Stimulated activated CD4-positive, alpha-beta T cell treated with anti-CD3 and anti-CD28 coated beads, TNF-alpha, amount 100 ng/mL, for 1 hour (primary cell): Measurements from ENCODE around the gene UBA7.
"Not testable (repeated sequence)": the region's sequence is repeated elsewhere in the genome, so short reads cannot be mapped to it uniquely, and the experiment has no call there.

ENCODE experiments used
- DNase-seq, 3 donors: peaks; one replicate each; pipeline ENCODE4 v3.0.0-alpha.2; 2020; ENCODE audit warnings: low read depth in 3 of 3, low spot score in 1 of 3

UBA7 gene, protein sequence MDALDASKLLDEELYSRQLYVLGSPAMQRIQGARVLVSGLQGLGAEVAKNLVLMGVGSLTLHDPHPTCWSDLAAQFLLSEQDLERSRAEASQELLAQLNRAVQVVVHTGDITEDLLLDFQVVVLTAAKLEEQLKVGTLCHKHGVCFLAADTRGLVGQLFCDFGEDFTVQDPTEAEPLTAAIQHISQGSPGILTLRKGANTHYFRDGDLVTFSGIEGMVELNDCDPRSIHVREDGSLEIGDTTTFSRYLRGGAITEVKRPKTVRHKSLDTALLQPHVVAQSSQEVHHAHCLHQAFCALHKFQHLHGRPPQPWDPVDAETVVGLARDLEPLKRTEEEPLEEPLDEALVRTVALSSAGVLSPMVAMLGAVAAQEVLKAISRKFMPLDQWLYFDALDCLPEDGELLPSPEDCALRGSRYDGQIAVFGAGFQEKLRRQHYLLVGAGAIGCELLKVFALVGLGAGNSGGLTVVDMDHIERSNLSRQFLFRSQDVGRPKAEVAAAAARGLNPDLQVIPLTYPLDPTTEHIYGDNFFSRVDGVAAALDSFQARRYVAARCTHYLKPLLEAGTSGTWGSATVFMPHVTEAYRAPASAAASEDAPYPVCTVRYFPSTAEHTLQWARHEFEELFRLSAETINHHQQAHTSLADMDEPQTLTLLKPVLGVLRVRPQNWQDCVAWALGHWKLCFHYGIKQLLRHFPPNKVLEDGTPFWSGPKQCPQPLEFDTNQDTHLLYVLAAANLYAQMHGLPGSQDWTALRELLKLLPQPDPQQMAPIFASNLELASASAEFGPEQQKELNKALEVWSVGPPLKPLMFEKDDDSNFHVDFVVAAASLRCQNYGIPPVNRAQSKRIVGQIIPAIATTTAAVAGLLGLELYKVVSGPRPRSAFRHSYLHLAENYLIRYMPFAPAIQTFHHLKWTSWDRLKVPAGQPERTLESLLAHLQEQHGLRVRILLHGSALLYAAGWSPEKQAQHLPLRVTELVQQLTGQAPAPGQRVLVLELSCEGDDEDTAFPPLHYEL

DNA sequence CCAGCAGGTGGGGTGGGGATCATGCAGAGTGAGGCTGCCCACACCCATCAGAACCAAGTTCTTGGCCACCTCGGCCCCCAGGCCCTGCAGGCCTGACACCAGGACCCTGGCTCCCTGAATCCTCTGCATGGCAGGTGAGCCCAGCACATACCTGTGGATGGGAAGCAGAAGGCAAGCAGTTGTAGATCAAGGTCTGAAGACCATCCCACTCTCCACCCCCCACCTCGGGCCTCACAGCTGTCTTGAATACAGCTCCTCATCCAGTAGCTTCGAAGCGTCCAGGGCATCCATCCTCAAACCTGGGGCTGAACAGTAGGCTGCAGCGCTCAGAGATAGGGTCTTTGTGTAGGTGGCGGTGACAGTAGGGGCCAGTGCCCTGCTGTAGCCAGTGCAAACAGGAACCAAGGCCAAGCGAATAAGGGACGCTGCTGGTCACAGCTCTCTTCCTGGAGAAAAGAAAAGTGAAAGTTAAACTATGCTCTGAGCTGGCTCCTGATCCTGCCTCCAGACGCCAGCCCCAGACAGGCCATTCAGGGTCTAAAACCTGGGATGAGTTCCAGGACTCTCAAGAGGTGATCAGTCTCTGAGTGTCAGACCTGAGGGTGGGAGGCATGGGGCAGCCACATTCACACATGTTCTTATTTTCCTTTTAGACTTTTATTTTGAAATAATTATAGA is at the start of gene UBA7:
Gene UBA7 (minus strand): TSS at position 457 of the 678 bp plus-strand sequence. CDS start 166 bp downstream, at position 291.
- DNase-seq, result no peak

GRCh38 chr3:49859576-49860305 is 46.0 kb upstream of the UBA7 start:
- DNase-seq, result no peak

DNA sequence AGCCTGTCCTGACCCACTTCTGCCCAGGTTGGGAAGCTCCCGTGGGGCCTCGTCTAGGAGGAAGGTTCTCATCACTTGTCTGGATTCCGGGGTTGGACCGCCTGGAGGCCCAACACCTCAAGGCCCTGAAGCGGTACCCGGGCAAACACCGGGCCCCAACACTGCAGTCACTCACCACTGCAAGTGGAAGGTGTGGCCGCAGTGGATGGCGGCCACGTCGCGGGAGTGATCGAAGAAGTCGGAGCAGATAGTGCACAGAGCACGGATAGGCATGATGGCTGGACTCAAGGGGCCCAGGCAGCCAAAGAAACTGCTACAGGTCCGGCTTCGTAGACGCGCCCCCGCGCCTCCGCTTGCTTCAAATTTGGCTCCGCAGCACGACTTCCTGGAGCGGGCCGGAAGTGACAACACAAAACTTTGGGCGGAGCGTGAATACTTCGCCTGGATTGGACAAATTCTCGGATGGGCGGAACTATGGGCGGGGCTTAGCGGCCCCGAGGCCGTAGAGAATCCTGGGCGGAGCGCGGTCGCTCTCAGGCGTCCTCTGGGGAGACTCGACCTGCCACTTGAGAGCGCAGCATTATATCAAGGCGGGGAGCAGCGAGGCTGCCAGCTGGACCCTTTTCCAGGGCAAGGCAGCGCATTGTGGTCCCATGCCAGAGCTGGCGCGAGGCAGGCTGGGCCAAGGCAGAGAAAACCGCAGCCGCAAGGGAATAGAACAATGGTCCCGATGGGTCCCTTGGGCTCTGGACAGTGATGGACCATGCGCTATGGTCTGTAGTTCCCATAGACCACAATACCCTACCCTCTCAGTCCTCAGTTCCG is 42.6 kb upstream of the UBA7 start, which contains the start of gene TRAIP:
Gene TRAIP (minus strand): TSS at position 384 of the 825 bp plus-strand sequence. CDS start 111 bp downstream, at position 273.
- peak; percentile 80 to 91 (median 87) for DNase-seq

DNA sequence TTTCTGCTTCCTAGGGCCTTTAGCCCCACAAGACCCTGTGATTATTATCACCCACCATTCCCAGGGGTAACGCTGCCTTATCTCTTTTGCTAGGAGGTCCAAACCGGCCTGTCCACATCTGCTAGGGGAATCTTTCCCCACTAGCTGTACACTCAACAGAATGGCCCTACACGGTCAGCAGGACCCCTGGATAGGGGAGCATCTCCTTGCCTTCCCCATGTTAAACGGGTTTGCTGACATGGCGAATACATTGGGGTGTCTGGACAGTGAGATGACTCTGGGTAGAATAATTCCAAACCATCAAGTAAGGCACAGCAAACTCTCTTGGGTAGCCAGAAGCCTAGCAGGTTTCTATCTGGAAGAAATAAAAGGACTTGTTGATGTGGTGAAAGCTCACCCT is 41.9 kb upstream of the UBA7 start:
- DNase-seq, result no peak

DNA sequence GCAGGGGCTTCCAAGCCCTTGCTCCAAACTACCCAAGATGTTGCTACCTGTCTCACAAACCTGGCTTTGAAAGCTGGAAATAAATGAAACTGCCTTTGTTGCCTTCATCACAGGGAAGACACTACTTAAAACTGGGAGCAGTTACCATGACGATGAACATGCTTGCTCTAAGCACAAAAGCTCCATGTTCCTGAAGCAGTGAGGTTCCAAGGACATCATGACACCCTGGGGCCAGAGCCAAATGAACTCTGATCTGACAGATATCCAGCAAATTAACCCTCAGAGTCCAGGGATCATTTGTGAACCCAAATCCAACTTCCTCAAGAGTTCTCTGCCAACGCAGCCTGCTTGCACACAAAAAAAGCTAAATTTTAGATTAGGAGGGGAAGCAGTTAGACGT is 31.9 kb upstream of the UBA7 start:
- no peak for DNase-seq

DNA sequence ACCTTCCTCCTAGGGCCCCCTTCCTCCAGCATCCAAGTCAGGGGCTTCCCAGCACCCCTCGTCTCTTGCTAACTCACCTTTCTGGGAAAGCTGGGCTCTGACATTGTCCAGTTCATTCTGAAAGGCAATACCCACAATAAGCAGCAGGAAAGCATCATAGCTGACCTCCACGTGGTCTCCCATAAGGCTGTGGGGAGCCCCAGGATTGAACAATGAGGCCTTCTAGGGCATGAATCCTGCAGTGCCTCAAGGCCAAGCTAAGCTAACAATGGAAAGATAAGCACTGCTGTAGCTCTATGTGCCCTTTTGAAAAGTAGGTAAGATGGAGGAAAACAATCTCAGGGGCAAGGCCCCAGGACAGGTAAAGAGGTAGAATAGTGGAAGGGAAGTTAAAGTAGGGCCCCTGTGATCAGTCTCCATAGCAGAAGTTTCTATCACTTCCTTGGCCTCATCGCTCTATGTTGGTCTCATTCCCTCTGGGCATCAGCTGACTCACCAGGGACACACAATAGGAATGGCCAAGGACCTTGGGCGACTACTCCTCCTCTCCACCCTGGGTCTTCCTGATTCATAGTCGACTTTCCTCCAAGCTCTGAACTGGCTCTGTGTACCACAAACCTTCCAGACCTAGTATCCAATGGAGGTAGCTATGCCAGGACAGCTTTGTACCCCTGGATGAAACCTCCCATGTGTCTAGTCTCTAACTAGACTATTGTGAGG is 30.9 kb upstream of the UBA7 start:
- no peak for DNase-seq

DNA sequence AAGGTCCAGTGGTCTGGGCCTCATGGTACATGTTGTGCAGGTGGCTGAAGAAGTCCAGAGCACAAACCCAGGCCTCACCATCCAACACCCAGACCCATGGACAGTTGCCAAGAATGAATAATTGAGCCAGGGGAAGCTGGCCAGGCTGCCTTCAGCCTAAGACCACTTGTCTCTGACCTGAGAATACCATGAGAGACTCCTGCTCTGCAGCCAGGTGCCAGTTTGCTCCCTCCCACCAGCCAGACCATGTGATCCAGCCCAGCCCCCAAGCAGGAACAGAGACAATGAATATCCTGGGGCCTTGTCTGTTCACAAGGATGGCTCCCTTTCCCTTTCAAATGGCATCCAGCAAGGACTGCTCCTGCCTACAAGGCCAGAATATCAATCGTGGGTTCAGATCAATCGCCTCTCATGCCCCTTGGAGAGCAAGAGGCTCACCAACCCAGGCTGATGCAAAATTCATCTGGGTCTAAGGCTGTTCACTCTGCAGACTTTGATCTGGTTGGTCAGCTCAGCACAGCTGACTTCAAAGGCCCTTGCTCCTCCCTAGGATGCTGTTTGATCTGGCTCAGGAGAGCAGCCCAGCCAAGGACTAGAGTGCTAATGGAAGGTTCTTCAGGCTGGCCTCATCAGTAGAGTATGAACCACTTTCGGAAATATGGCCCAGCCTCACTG is 29.2 kb upstream of the UBA7 start:
- no peak for DNase-seq

- DNase-seq, result no peak
These were observed 28.1 kb upstream of the UBA7 start for GRCh38 chr3:49841806-49842205.

DNA sequence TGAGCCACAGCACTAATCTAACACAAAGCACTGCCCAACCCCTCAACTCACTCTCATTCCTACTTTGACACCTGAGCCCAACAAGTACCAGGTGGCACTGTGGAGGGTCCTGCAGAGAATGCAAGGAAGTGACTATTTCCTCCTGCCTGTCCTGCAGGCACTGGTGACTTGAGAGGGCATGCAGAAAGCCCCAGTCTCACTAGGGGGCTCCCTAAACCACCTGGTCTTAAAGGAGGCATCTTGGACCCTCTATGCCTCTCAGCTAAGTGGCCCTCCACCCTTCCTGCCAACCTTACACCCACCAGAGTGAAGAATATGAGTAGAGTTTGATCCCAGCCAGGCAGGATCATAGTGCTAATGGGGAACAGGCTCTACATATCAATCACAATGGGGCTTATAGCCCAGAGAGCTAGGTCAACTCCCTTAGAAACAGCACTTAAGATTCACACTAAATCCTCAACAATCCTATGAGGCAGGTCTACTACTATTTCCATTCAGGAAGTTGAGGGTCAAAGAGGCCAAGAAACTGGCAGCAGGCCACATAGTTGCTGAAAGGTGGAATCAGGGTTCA is 27.5 kb upstream of the UBA7 start:
- no peak for DNase-seq

- DNase-seq, result no peak
These were observed 26.6 kb upstream of the UBA7 start for GRCh38 chr3:49840388-49840787.

GRCh38 chr3:49839193-49839809 is 25.5 kb upstream of the UBA7 start:
- DNase-seq, result peak; percentile 59 to 68 (median 62)

GRCh38 chr3:49831341-49831740 is 17.6 kb upstream of the UBA7 start:
- no peak for DNase-seq

- no peak for DNase-seq
These were observed 12.3 kb upstream of the UBA7 start for GRCh38 chr3:49826016-49826415.

DNA sequence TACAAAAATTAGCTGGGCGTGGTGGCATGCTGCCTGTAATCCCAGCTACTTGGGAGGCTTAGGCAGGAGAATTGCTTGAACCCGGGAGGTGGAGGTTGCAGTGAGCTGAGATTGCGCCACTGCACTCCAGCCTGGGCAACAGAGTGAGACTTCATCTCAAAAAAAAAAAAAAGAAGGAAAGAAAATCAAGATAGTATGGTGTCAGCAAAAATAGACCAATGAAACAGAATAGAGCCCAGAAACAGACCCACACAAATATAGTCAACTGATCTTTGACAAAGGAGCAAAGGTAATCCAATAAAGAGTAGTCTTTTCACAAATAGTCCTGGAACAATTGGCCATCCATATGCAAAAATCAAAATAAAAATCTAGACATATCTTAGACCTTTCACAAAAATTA is 9.4 kb upstream of the UBA7 start:
- not testable (repeated sequence) for DNase-seq

DNA sequence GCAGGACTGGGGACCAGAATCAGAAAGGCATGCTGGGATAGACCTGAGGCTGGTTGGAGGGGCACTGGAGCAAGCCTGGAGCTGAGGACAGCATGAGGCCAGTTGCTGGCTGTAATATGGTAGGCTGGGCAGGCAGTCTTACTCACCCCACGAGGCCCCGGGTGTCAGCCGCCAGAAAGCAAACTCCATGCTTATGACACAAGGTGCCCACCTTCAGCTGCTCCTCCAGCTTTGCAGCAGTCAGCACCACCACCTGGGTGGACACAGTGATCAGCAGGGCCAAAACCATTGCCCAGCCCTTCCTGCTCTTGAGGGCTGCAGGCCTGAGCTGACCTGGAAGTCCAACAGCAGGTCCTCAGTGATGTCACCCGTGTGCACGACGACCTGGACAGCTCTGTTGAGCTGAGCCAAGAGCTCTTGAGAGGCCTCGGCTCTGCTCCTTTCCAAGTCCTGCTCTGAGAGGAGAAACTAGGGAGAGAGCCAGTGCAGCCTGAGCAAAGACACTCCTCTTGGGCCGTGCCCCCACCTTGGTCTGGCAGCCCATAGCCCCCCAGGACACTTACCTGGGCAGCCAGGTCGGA is 747 bp downstream of the UBA7 start:
- DNase-seq, result no peak

GRCh38 chr3:49807431-49808114 is 6.2 kb downstream of the UBA7 start:
- no peak for DNase-seq

DNA sequence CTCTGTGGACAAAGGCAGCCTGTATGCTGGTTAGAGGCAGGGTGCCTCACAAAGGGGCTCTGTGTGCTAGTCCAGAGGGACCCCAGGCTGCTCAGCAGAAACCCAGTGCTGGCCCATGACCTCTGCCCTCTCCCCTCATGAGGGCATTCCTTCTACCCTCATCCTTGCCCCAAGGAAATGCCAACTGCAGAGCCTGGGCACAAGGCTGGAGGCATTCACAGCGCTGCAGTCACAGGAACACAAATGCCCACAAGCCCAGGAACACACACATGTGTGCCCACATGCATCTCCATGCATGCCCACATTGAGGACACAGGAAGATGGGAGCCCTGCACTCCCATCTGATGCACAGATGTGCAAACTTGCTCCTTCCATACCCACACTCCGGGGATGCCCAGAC is 6.9 kb downstream of the UBA7 start:
- DNase-seq, result no peak
